Peyer's patch (tissue), 4 donors: Measurements from ENCODE around the gene NANOS2.

Source experiments
- POLR2A ChIP-seq, 2 donors: fragments of 450-650 bp; IDR thresholded peaks; one replicate each; pipeline ENCODE4 v1.5.1; 2017; ENCODE audit warnings: antibody characterized with exemption in 2 of 2, mild to moderate bottlenecking in 2 of 2, moderate library complexity in 2 of 2
- TF ChIP-seq, protein P1 (sequence below), 6 experiments: fragments of 450-650 bp in 4 of 6; fragments of 200-600 bp in 2 of 6; sonication (generic) in 1 of 6; IDR thresholded peaks; one replicate each; pipeline ENCODE4 v1.5.1; 2017 to 2019; ENCODE audit warnings: antibody characterized with exemption in 6 of 6, mild to moderate bottlenecking in 3 of 6, moderate library complexity in 1 of 6

- TF ChIP-seq POLR2A (IDR thresholded peaks at IDR 0.05) = no peak
- TF ChIP-seq, protein P1, sequence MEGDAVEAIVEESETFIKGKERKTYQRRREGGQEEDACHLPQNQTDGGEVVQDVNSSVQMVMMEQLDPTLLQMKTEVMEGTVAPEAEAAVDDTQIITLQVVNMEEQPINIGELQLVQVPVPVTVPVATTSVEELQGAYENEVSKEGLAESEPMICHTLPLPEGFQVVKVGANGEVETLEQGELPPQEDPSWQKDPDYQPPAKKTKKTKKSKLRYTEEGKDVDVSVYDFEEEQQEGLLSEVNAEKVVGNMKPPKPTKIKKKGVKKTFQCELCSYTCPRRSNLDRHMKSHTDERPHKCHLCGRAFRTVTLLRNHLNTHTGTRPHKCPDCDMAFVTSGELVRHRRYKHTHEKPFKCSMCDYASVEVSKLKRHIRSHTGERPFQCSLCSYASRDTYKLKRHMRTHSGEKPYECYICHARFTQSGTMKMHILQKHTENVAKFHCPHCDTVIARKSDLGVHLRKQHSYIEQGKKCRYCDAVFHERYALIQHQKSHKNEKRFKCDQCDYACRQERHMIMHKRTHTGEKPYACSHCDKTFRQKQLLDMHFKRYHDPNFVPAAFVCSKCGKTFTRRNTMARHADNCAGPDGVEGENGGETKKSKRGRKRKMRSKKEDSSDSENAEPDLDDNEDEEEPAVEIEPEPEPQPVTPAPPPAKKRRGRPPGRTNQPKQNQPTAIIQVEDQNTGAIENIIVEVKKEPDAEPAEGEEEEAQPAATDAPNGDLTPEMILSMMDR (IDR thresholded peaks at IDR 0.05) = no peak
Measured at GRCh38 chr19:45913874-45914830, at the start of gene NANOS2.
